Mesenchymal stem cell (in vitro differentiated cells and primary cell): ENCODE data around the gene TSSK2.

ENCODE experiments used
- DNase-seq: peaks from one replicate; pipeline ENCODE4 v3.0.0-alpha.2; 2013
- H2AFZ ChIP-seq: one replicate; pipeline ENCODE4 v1.6.1; 2013; ENCODE audit warnings: low read depth, mild to moderate bottlenecking, control low read depth, inconsistent platforms, low read length, moderate library complexity
- H2AK5ac ChIP-seq: 2 replicates; pipeline ENCODE4 v1.6.1; 2013; ENCODE audit warnings: low read length, moderate library complexity, mild to moderate bottlenecking, inconsistent platforms; ENCODE audit not compliant: severe bottlenecking
- H2BK120ac ChIP-seq: one replicate; pipeline ENCODE4 v1.6.1; 2013; ENCODE audit warnings: low read depth, mild to moderate bottlenecking, inconsistent platforms, low read length, moderate library complexity
- H2BK12ac ChIP-seq, 2 experiments: one replicate each; pipeline ENCODE4 v1.6.1; 2013; ENCODE audit warnings: inconsistent platforms in 2 of 2, low read length in 2 of 2, mild to moderate bottlenecking in 2 of 2, moderate library complexity in 2 of 2, control low read depth in 1 of 2
- H2BK15ac ChIP-seq: one replicate; pipeline ENCODE4 v1.6.1; 2013; ENCODE audit warnings: mild to moderate bottlenecking, low read depth, inconsistent platforms; ENCODE audit not compliant: poor library complexity, severe bottlenecking
- H2BK5ac ChIP-seq: 2 replicates; pipeline ENCODE4 v1.6.1; 2013; ENCODE audit warnings: low read depth, mild to moderate bottlenecking, low read length, control low read depth, inconsistent platforms; ENCODE audit not compliant: poor library complexity, severe bottlenecking
- H3K14ac ChIP-seq, 2 experiments: one replicate each; pipeline ENCODE4 v1.6.1; 2013; ENCODE audit warnings: inconsistent platforms in 2 of 2, low read length in 2 of 2, control low read depth in 1 of 2, mild to moderate bottlenecking in 1 of 2, moderate library complexity in 1 of 2
- H3K18ac ChIP-seq, 2 experiments: one replicate each; pipeline ENCODE4 v1.6.1; 2013; ENCODE audit warnings: inconsistent platforms in 2 of 2, low read length in 2 of 2, control low read depth in 1 of 2, low read depth in 1 of 2, mild to moderate bottlenecking in 1 of 2
- H3K23ac ChIP-seq, 2 experiments: one replicate each; pipeline ENCODE4 v1.6.1; 2013; ENCODE audit warnings: inconsistent platforms in 2 of 2, low read length in 2 of 2, mild to moderate bottlenecking in 2 of 2, moderate library complexity in 2 of 2, control low read depth in 1 of 2
- H3K27ac ChIP-seq: 2 replicates; pipeline ENCODE4 v1.5.1; 2013; ENCODE audit warnings: mild to moderate bottlenecking, moderate library complexity, low read length, control low read depth, inconsistent platforms; ENCODE audit not compliant: poor library complexity, severe bottlenecking
- H3K27me3 ChIP-seq, 2 experiments: 2 replicates each; pipeline versions ENCODE4 v1.6.1 to v1.7.0; 2013; ENCODE audit warnings: low read length in 2 of 2, mild to moderate bottlenecking in 2 of 2, moderate library complexity in 2 of 2, control low read depth in 1 of 2, inconsistent platforms in 1 of 2; ENCODE audit not compliant: control insufficient read depth in 1 of 2, insufficient read depth in 1 of 2
- H3K36me3 ChIP-seq, 2 experiments: 2 replicates each; pipeline versions ENCODE4 v1.6.1 to v1.7.0; 2013; ENCODE audit warnings: low read length in 2 of 2, control low read depth in 1 of 2, inconsistent platforms in 1 of 2, low read depth in 1 of 2, mild to moderate bottlenecking in 1 of 2; ENCODE audit not compliant: insufficient read depth in 2 of 2, control insufficient read depth in 1 of 2
- H3K4ac ChIP-seq, 2 experiments: one replicate each; pipeline ENCODE4 v1.6.1; 2013; ENCODE audit warnings: inconsistent platforms in 2 of 2, low read length in 2 of 2, mild to moderate bottlenecking in 2 of 2, moderate library complexity in 2 of 2, control low read depth in 1 of 2, low read depth in 1 of 2
- H3K4me1 ChIP-seq: 2 replicates; pipeline ENCODE4 v1.6.1; 2013; ENCODE audit warnings: low read depth, low read length, control low read depth; ENCODE audit not compliant: control insufficient read depth, insufficient read depth
- H3K4me2 ChIP-seq: 2 replicates; pipeline ENCODE4 v1.6.1; 2013; ENCODE audit warnings: low read length, mild to moderate bottlenecking, inconsistent platforms; ENCODE audit not compliant: poor library complexity, severe bottlenecking
- H3K4me3 ChIP-seq, 2 experiments: 2 replicates each; pipeline versions ENCODE4 v1.5.1 to v1.7.0; 2013; ENCODE audit warnings: low read length in 2 of 2, mild to moderate bottlenecking in 2 of 2, control low read depth in 1 of 2, low read depth in 1 of 2; ENCODE audit not compliant: insufficient read depth in 1 of 2
- H3K79me1 ChIP-seq: replicated peaks from 2 replicates; pipeline ENCODE4 v1.6.1; 2013; ENCODE audit warnings: mild to moderate bottlenecking, control low read depth, low read length, inconsistent platforms; ENCODE audit not compliant: poor library complexity, severe bottlenecking
- H3K9ac ChIP-seq: 2 replicates; pipeline ENCODE4 v1.7.0; 2013; ENCODE audit warnings: mild to moderate bottlenecking, low read length, moderate library complexity
- H3K9me3 ChIP-seq: 2 replicates; pipeline ENCODE4 v1.7.0; 2013; ENCODE audit warnings: mild to moderate bottlenecking, low read length; ENCODE audit not compliant: control insufficient read depth
- H4K8ac ChIP-seq: one replicate; pipeline ENCODE4 v1.6.1; 2013; ENCODE audit warnings: inconsistent platforms, mild to moderate bottlenecking, low read length, moderate library complexity
- H4K91ac ChIP-seq: one replicate; pipeline ENCODE4 v1.6.1; 2013; ENCODE audit warnings: mild to moderate bottlenecking, low read length, inconsistent platforms
- WGBS: methylation state at CpG from one replicate; pipeline ENCODE4 v1.1.7; 2013; ENCODE audit warnings: mixed read lengths; 5-methylcytosine and 5-hydroxymethylcytosine counted together

The TSSK2 gene

DNA sequence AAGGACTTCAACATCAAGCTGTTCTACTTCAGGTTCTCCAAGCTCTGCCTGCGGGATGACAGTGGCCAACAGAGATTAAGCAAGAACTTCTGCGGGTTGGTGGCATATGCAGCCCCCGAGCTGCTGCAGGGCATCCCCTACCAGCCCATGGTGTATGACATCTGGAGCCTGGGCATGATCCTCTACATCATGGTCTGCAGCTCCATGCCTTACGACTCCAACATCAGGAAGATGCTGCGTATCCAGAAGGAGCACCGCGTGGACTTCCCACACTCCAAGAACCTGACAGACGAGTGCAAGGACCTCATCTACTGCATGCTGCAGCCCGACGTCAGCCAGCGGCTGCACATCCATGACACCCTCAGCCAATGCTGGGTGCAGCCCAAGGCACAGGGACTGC is 6.1 kb upstream of the TSSK2 start:
- H2AK5ac ChIP-seq = no peak overlapping the region
- no peak overlapping the region for H3K27ac ChIP-seq
- H2BK12ac ChIP-seq = no peak overlapping the region
- H4K91ac ChIP-seq = no peak overlapping the region
- H2BK120ac ChIP-seq = no peak overlapping the region
- no peak overlapping the region for H3K18ac ChIP-seq
- no peak overlapping the region for H3K23ac ChIP-seq
- H3K4me3 ChIP-seq = no peak overlapping the region
- H3K27me3 ChIP-seq = peaks cover 0 to 4% of the 10 kb centered on the region in 2 experiments
- no peak for DNase-seq
- no peak overlapping the region for H3K9ac ChIP-seq
- no peak overlapping the region for H3K4me2 ChIP-seq
- H3K4ac ChIP-seq = no peak overlapping the region
- no peak overlapping the region for H2AFZ ChIP-seq
- WGBS = 95% methylated on average over 11 of the region's 11 CpGs
- no peak overlapping the region for H2BK5ac ChIP-seq
- peaks cover 4% of the 10 kb centered on the region for H3K79me1 ChIP-seq
- H2BK15ac ChIP-seq = no peak overlapping the region
- H3K14ac ChIP-seq = no peak overlapping the region
- H3K36me3 ChIP-seq = peaks cover 3 to 5% of the 10 kb centered on the region in 2 experiments
- H3K9me3 ChIP-seq = no peaks in the 10 kb centered on the region
- H4K8ac ChIP-seq = no peak overlapping the region
- H3K4me1 ChIP-seq = peaks cover 16% of the 10 kb centered on the region

DNA sequence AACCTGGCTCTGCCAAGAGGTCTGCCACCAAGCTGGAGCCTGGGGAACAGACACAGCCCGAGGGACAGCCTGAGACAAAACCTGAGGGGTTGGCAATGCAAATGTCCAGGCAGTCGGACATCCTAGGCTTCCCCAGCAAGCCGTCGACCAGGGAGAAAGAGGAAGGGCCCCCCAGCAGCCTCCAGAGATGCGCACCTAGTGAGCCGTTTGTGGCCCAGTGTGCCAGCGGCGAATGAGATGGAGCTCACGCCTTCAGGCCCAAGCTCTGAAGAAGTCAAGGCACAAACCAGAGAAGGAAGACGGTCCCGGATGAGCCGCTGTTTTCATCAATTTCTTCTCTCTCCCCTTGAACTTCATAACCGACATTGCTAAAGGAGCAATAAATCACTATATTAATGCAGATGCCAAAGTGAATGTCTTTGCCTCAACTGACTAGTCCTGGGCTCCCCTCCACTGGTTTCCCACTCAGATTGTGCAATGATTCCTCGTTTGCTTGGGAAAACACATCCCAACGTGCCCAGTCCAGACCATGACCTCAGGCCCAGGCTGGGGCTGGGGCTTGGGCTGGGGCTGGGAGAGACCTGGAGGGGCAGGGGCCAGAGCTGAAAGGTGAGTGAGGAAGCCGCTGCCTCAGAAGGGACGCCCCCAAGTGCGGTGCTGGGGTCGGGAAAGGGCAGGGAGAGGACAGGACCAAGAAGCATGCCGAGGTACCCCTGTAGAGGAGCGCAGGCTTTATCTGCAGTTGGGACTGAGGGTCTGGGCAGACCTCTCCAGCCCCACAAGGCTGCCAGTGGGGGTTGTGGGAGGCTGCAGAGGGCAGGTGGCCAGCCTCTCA is 5.4 kb upstream of the TSSK2 start:
- Histone ChIP-seq H4K91ac (peak overlapping the region; percentile 28), H2BK120ac (no peak overlapping the region), H3K18ac (no peak overlapping the region), H3K4me2 (no peak overlapping the region), H3K79me1 (no peaks in the 10 kb centered on the region), H3K27ac (no peak overlapping the region), H2AFZ (no peak overlapping the region), H3K4me3 (no peak overlapping the region), H2BK5ac (no peak overlapping the region), H3K9me3 (no peaks in the 10 kb centered on the region), H3K4me1 (peaks cover 10% of the 10 kb centered on the region), H3K27me3 (peaks cover 0 to 4% of the 10 kb centered on the region in 2 experiments), H3K36me3 (peaks cover 0 to under 1% of the 10 kb centered on the region in 2 experiments), H2AK5ac (no peak overlapping the region), H3K14ac (no peak overlapping the region), H3K23ac (no peak overlapping the region), H3K9ac (no peak overlapping the region), H2BK12ac (no peak overlapping the region), H3K4ac (no peak overlapping the region), H4K8ac (no peak overlapping the region), H2BK15ac (no peak overlapping the region)
- WGBS = 87% methylated on average over 21 of the region's 21 CpGs
- no peak for DNase-seq

DNA sequence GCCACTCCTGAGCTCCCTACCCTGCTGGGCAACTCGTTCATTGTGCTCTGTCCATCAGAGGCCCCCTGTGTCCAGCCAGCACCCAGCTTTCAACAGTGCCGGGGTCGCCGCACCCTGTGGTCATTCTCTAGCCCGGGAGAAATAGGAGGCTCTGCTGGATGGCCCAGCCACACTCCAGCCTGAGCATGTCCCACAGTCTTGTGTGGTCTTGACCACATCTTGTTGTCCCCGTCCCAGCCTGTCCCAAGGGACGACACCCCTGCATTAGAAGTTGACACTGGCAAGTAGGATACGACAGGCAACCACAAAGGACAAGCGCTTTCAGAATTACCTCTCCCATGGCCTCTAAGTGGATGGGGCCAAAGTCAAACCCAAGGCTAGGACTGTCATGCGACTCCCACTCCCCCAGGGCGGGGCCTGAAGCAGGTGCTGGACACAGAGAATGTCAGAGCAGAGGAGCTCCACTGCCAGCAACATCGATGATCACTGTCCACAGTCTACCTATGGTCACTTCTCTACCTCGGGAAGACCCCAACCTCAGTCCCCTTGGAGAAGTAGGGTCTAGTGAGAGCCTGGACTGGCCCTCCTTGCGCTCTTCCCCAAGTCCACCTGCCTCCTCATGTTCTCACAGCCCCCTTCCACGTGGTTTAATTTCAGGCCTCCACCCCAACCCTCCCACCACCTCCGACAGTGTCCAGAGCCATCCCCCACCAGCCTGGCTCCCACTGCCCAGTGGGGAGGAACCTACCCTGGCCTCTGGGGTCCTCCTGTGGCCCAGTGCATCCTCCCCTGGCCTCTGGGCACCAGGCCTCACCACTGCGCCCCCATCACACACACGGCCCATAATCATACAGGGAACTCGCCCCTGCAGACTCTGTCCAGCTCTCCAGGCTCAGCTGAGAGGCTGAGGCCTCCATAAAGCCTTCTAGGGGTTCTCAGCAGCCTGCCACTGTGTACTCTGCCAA is 4.5 kb upstream of the TSSK2 start:
- H3K18ac ChIP-seq = no peak overlapping the region
- H4K8ac ChIP-seq = no peak overlapping the region
- H3K9me3 ChIP-seq = no peaks in the 10 kb centered on the region
- H2BK5ac ChIP-seq = no peak overlapping the region
- no peaks in the 10 kb centered on the region for H3K79me1 ChIP-seq
- no peak overlapping the region for H3K27ac ChIP-seq
- no peak overlapping the region for H3K14ac ChIP-seq
- H2AFZ ChIP-seq = no peak overlapping the region
- no peak overlapping the region for H3K4me3 ChIP-seq
- no peak overlapping the region for H2AK5ac ChIP-seq
- no peak overlapping the region for H2BK120ac ChIP-seq
- 86% methylated on average over 19 of the region's 19 CpGs for WGBS
- H2BK15ac ChIP-seq = no peak overlapping the region
- H3K23ac ChIP-seq = no peak overlapping the region
- H3K4ac ChIP-seq = no peak overlapping the region
- DNase-seq = no peak
- H3K9ac ChIP-seq = no peak overlapping the region
- H3K36me3 ChIP-seq = peaks cover 5 to 9% of the 10 kb centered on the region in 2 experiments
- peak overlapping the region; percentile 28 for H4K91ac ChIP-seq
- H2BK12ac ChIP-seq = no peak overlapping the region
- no peak overlapping the region for H3K4me2 ChIP-seq
- H3K4me1 ChIP-seq = peaks cover 5% of the 10 kb centered on the region
- peaks cover 0 to 4% of the 10 kb centered on the region in 2 experiments for H3K27me3 ChIP-seq
